ENCODE data around the gene AHCYL2.
"Not testable (repeated sequence)": the region's sequence is repeated elsewhere in the genome, so short reads cannot be mapped to it uniquely, and the experiment has no call there.

Gene AHCYL2

GRCh38 chr7:129245533-129245932, 20.7 kb downstream of the AHCYL2 start:
- DNase-seq, result no peak

- DNase-seq, result no peak
These were observed 22.3 kb downstream of the AHCYL2 start for GRCh38 chr7:129247087-129247486.

- peak; percentile 91 for DNase-seq
These were observed 27.3 kb downstream of the AHCYL2 start for GRCh38 chr7:129252128-129252527.

GRCh38 chr7:129252603-129253002, 27.8 kb downstream of the AHCYL2 start:
- DNase-seq, result not testable (repeated sequence)

GRCh38 chr7:129255800-129256199, 31.0 kb downstream of the AHCYL2 start:
- no peak for DNase-seq

- DNase-seq, result no peak
These were observed 31.4 kb downstream of the AHCYL2 start for GRCh38 chr7:129256221-129256620.

- no peak for DNase-seq
These were observed 32.3 kb downstream of the AHCYL2 start for GRCh38 chr7:129257168-129257567.

- DNase-seq, result no peak
These were observed 34.0 kb downstream of the AHCYL2 start for GRCh38 chr7:129258649-129259389.

- DNase-seq, result no peak
These were observed 37.5 kb downstream of the AHCYL2 start for GRCh38 chr7:129262324-129262723.

- DNase-seq, result no peak
These were observed 38.3 kb downstream of the AHCYL2 start for GRCh38 chr7:129263168-129263567.

- DNase-seq, result peak; percentile 44
These were observed 39.7 kb downstream of the AHCYL2 start for GRCh38 chr7:129264534-129264933.

- no peak for DNase-seq
These were observed 40.5 kb downstream of the AHCYL2 start for GRCh38 chr7:129265328-129265727.

- DNase-seq, result no peak
These were observed 41.4 kb downstream of the AHCYL2 start for GRCh38 chr7:129266181-129266580.

- DNase-seq, result no peak
These were observed 45.2 kb downstream of the AHCYL2 start for GRCh38 chr7:129270077-129270476.

- peak; percentile 75 for DNase-seq
These were observed 46.9 kb downstream of the AHCYL2 start for GRCh38 chr7:129271500-129272355.

- no peak for DNase-seq
These were observed 49.1 kb downstream of the AHCYL2 start for GRCh38 chr7:129273936-129274335.

GRCh38 chr7:129277629-129278028, 52.8 kb downstream of the AHCYL2 start:
- no peak for DNase-seq

- no peak for DNase-seq
These were observed 53.9 kb downstream of the AHCYL2 start for GRCh38 chr7:129278688-129279087.

GRCh38 chr7:129279757-129280156, 54.9 kb downstream of the AHCYL2 start:
- DNase-seq, result no peak

GRCh38 chr7:129281163-129281562, 56.3 kb downstream of the AHCYL2 start:
- DNase-seq, result no peak

GRCh38 chr7:129282865-129283264, 58.0 kb downstream of the AHCYL2 start:
- DNase-seq, result no peak

- no peak for DNase-seq
These were observed 59.1 kb downstream of the AHCYL2 start for GRCh38 chr7:129283936-129284335.

- DNase-seq, result no peak
These were observed 60.3 kb downstream of the AHCYL2 start for GRCh38 chr7:129285111-129285510.

- no peak for DNase-seq
These were observed 68.0 kb downstream of the AHCYL2 start for GRCh38 chr7:129292861-129293260.
